GM23248 (cell line): ENCODE data around the gene CDKAL1.

Experiments used
- EZH2 ChIP-seq: fragments of 200-600 bp; sonication (generic); IDR thresholded peaks from 2 replicates; pipeline ENCODE4 v1.6.1; 2018; ENCODE audit warnings: antibody characterized with exemption, mild to moderate bottlenecking; ENCODE audit not compliant: insufficient read depth, poor library complexity, severe bottlenecking
- EZH2phosphoT487 ChIP-seq: fragments of 200-600 bp; sonication (generic); IDR thresholded peaks from 2 replicates; pipeline ENCODE4 v1.6.1; 2018; ENCODE audit warnings: antibody characterized with exemption, moderate library complexity, mild to moderate bottlenecking, low read depth; ENCODE audit not compliant: insufficient read depth

- TF ChIP-seq EZH2phosphoT487 = no peak
- TF ChIP-seq EZH2 = no peak
Measured at GRCh38 chr6:20882014-20882413, 347.8 kb downstream of the CDKAL1 start.
